Sigmoid colon (tissue), 4 donors: Measurements from ENCODE around the gene CCDC158.
"Not testable (repeated sequence)": the region's sequence is repeated elsewhere in the genome, so short reads cannot be mapped to it uniquely, and the experiment has no call there.

Experiments used
- CTCF ChIP-seq, 4 experiments: fragments of 450-650 bp in 3 of 4; fragments of 200-600 bp in 1 of 4; IDR thresholded peaks; one replicate each; pipeline ENCODE4 v1.5.1; 2016 to 2019; ENCODE audit warnings: antibody characterized with exemption in 4 of 4, mild to moderate bottlenecking in 3 of 4, moderate library complexity in 2 of 4
- EP300 ChIP-seq, 4 donors: sonication (generic); formaldehyde crosslinking; IDR thresholded peaks; one replicate each; pipeline ENCODE4 v1.6.1; 2017; ENCODE audit warnings: antibody characterized with exemption in 4 of 4
- POLR2A ChIP-seq, 2 donors: fragments of 450-650 bp; IDR thresholded peaks; one replicate each; pipeline ENCODE4 v1.6.1; 2016; ENCODE audit warnings: antibody characterized with exemption in 2 of 2, mild to moderate bottlenecking in 2 of 2, moderate library complexity in 2 of 2
- POLR2AphosphoS5 ChIP-seq, 4 donors: sonication (generic); formaldehyde crosslinking; IDR thresholded peaks; one replicate each; pipeline ENCODE4 v1.6.1; 2017; ENCODE audit warnings: antibody characterized with exemption in 4 of 4

GRCh38 chr4:76423159-76423558 lies 2.2 kb upstream of the CCDC158 start:
- TF ChIP-seq POLR2AphosphoS5, CTCF, POLR2A, EP300 (IDR thresholded peaks at IDR 0.05): not testable (repeated sequence)
